ENCODE results near the gene NMRK1.

NMRK1 gene

DNA sequence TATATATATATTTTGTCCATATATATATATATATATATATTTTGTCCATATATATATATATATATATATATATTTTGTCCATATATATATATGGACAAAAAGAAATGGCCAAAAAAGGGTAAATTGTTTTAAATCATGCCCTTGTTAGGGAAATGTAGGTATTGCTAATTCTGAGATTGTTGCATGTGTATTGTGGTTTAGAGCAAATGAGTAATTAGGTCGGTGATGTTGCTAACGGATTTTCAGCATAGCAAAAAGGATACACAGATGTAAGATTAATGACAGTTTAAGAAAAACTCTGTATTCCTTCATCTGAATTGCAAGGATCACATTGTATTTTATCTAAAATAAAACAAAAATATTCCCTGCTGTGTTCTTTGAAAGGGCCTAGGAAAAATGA lies 40.6 kb upstream of the NMRK1 start:
- H3K9ac ChIP-seq (ENCODE audit: insufficient read length, low read depth) = no peak overlapping the region
- H3K9me3 ChIP-seq (ENCODE audit: insufficient read depth, low read length) = no peaks in the 10 kb centered on the region
- no peaks in the 10 kb centered on the region for H3K4me1 ChIP-seq (ENCODE audit: insufficient read depth, insufficient read length)
- peaks cover 7% of the 10 kb centered on the region for H3K36me3 ChIP-seq (ENCODE audit: insufficient read depth, insufficient read length, low read length)
- H3K27me3 ChIP-seq (ENCODE audit: insufficient read depth, insufficient read length) = no peaks in the 10 kb centered on the region
- H3K4me3 ChIP-seq (ENCODE audit: insufficient read length, low read depth) = no peak overlapping the region
- DNase-seq (ENCODE audit: low read depth, low spot score) = no peak
- TF ChIP-seq YY1 (IDR thresholded peaks at IDR 0.05; ENCODE audit: insufficient read depth, insufficient read length) (no peak), SUZ12 (IDR thresholded peaks at IDR 0.05; ENCODE audit: extremely low read depth, insufficient read depth, insufficient read length) (no peak), ZNF274 (IDR thresholded peaks at IDR 0.05; ENCODE audit: low read depth, low read length) (no peak)

DNA sequence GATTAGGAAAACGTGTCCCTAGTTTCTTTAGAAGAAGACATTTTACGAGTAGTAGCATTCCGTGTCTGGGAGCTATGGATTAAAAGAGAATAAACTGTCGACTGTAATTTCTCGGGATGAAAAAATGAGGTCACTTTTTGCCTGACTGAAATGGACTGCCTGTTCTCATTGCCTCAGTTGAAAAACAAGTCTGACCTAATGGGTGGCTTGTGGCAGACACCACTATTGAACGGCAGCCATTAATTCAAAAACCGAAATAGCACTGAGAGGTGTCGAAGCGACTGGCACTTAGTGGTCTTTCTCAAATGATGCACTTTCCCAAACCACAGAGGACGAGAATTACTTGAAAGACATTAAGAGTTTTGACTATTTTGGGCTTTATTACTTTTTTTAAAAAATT lies 35.7 kb upstream of the NMRK1 start:
- Histone ChIP-seq H3K9ac (ENCODE audit: insufficient read length, low read depth) (no peak overlapping the region), H3K4me1 (ENCODE audit: insufficient read depth, insufficient read length) (no peaks in the 10 kb centered on the region), H3K36me3 (ENCODE audit: insufficient read depth, insufficient read length, low read length) (peaks cover 6% of the 10 kb centered on the region), H3K9me3 (ENCODE audit: insufficient read depth, low read length) (no peaks in the 10 kb centered on the region), H3K4me3 (ENCODE audit: insufficient read length, low read depth) (no peak overlapping the region), H3K27me3 (ENCODE audit: insufficient read depth, insufficient read length) (no peaks in the 10 kb centered on the region)
- DNase-seq (ENCODE audit: low read depth, low spot score) = no peak
- no peak for TF ChIP-seq ZNF274 (IDR thresholded peaks at IDR 0.05; ENCODE audit: low read depth, low read length)

DNA sequence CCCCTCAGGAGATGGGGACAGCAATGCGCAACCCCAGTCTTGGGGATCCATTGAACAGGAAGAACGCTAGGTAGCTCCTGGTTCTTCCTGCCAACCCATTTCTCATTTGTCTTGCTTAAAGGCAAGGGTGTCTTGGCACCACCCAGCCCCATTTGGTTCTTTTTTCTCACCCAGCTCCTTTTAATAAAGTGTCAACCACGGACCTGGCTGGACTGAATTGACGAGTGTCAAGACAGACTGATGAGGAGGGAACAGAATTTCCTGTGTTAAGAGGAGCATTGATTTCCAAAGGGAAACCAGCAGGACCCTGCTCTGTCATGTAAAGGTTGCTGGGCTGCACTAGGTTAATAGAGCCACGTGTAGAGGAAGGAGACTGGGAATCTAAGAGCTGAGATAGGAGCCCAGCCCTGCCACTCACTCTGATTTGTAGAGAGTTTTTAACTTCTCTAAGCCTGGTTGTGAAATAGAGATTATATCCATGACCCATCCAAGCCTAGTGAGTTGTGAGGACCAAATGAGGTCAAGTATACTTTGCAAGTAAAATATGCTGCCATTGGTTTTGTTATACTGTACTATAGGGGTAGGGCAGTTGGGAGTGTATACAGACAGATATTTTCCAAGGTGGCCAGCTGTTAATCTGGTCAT lies 34.1 kb upstream of the NMRK1 start:
- peaks cover 11% of the 10 kb centered on the region for H3K36me3 ChIP-seq (ENCODE audit: insufficient read depth, insufficient read length, low read length)
- no peaks in the 10 kb centered on the region for H3K4me1 ChIP-seq (ENCODE audit: insufficient read depth, insufficient read length)
- DNase-seq (ENCODE audit: low read depth, low spot score) = no peak
- no peaks in the 10 kb centered on the region for H3K27me3 ChIP-seq (ENCODE audit: insufficient read depth, insufficient read length)
- no peaks in the 10 kb centered on the region for H3K9me3 ChIP-seq (ENCODE audit: insufficient read depth, low read length)
- TF ChIP-seq SUZ12 (IDR thresholded peaks at IDR 0.05; ENCODE audit: extremely low read depth, insufficient read depth, insufficient read length) (no peak), YY1 (IDR thresholded peaks at IDR 0.05; ENCODE audit: insufficient read depth, insufficient read length) (no peak), ZNF274 (IDR thresholded peaks at IDR 0.05; ENCODE audit: low read depth, low read length) (no peak)
- no peak overlapping the region for H3K9ac ChIP-seq (ENCODE audit: insufficient read length, low read depth)
- no peak overlapping the region for H3K4me3 ChIP-seq (ENCODE audit: insufficient read length, low read depth)

DNA sequence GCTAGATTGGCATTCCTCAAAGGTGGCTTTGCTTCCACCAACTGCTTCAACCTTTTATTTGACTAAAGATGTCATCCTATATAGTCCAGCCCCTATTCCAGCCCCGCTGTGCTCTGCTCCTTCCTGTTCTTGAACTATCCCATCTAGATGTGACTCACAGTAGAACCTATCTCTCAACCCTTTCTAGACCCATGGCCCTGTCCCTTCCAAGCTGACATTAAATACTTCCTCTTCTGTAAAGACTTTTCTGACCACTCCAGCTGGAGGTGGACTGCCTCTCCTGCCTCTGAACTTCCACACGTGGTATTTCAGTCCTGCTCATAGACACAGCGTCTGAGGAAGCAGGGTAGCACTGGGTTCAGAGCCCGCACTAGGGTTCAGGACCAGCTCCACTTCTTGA lies 32.7 kb upstream of the NMRK1 start:
- H3K4me1 ChIP-seq (ENCODE audit: insufficient read depth, insufficient read length) = no peaks in the 10 kb centered on the region
- no peak overlapping the region for H3K4me3 ChIP-seq (ENCODE audit: insufficient read length, low read depth)
- peaks cover 11% of the 10 kb centered on the region for H3K36me3 ChIP-seq (ENCODE audit: insufficient read depth, insufficient read length, low read length)
- no peak for DNase-seq (ENCODE audit: low read depth, low spot score)
- TF ChIP-seq YY1 (IDR thresholded peaks at IDR 0.05; ENCODE audit: insufficient read depth, insufficient read length) (no peak), SUZ12 (IDR thresholded peaks at IDR 0.05; ENCODE audit: extremely low read depth, insufficient read depth, insufficient read length) (no peak), ZNF274 (IDR thresholded peaks at IDR 0.05; ENCODE audit: low read depth, low read length) (no peak)
- H3K27me3 ChIP-seq (ENCODE audit: insufficient read depth, insufficient read length) = no peaks in the 10 kb centered on the region
- no peaks in the 10 kb centered on the region for H3K9me3 ChIP-seq (ENCODE audit: insufficient read depth, low read length)
- no peak overlapping the region for H3K9ac ChIP-seq (ENCODE audit: insufficient read length, low read depth)

DNA sequence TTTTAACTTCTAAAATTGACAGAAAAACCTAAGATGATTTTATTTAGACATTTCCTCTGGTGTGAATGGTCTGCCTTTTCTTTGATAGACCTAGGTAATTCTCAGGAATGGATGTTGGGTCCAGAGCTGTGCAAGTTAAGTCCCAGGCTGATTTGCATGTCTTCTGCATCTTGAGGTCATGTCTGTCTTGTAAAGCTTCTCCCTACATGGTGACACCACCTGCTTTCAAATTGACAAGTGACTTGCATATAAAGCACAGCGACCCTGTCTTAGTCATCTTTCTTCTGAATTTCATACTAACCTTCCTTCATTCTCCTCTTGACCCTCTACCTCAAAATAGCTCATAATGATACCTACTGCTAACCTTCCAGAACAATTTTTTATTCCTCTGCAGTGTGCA lies 29.6 kb upstream of the NMRK1 start:
- H3K4me3 ChIP-seq (ENCODE audit: insufficient read length, low read depth) = no peak overlapping the region
- TF ChIP-seq SUZ12 (IDR thresholded peaks at IDR 0.05; ENCODE audit: extremely low read depth, insufficient read depth, insufficient read length) (no peak), YY1 (IDR thresholded peaks at IDR 0.05; ENCODE audit: insufficient read depth, insufficient read length) (no peak), ZNF274 (IDR thresholded peaks at IDR 0.05; ENCODE audit: low read depth, low read length) (no peak)
- H3K9ac ChIP-seq (ENCODE audit: insufficient read length, low read depth) = no peak overlapping the region
- no peaks in the 10 kb centered on the region for H3K9me3 ChIP-seq (ENCODE audit: insufficient read depth, low read length)
- H3K27me3 ChIP-seq (ENCODE audit: insufficient read depth, insufficient read length) = no peaks in the 10 kb centered on the region
- no peak for DNase-seq (ENCODE audit: low read depth, low spot score)
- peaks cover 11% of the 10 kb centered on the region for H3K36me3 ChIP-seq (ENCODE audit: insufficient read depth, insufficient read length, low read length)
- no peaks in the 10 kb centered on the region for H3K4me1 ChIP-seq (ENCODE audit: insufficient read depth, insufficient read length)

DNA sequence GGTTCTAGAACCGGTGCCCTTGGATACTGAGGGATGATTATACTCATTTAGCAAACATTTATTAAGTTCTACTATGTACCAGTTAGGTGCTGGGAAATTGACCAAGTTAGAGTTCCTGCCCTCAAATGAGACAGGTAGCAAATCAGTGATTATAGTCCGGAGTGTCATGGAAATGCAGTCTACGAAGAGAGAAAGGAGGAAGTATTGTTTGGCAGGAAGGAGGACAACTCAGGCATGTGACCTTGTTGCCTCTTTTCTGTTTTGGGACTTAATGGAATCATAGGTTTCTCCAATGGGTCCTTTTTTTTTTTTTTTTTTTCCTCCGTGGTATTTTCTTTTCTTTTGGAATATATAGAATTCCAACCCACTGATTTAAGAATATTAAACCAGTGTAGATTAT lies 28.4 kb upstream of the NMRK1 start:
- peaks cover 11% of the 10 kb centered on the region for H3K36me3 ChIP-seq (ENCODE audit: insufficient read depth, insufficient read length, low read length)
- no peaks in the 10 kb centered on the region for H3K27me3 ChIP-seq (ENCODE audit: insufficient read depth, insufficient read length)
- DNase-seq (ENCODE audit: low read depth, low spot score) = no peak
- H3K9ac ChIP-seq (ENCODE audit: insufficient read length, low read depth) = no peak overlapping the region
- H3K9me3 ChIP-seq (ENCODE audit: insufficient read depth, low read length) = no peaks in the 10 kb centered on the region
- no peak overlapping the region for H3K4me3 ChIP-seq (ENCODE audit: insufficient read length, low read depth)
- TF ChIP-seq ZNF274 (IDR thresholded peaks at IDR 0.05; ENCODE audit: low read depth, low read length) (no peak), SUZ12 (IDR thresholded peaks at IDR 0.05; ENCODE audit: extremely low read depth, insufficient read depth, insufficient read length) (no peak), YY1 (IDR thresholded peaks at IDR 0.05; ENCODE audit: insufficient read depth, insufficient read length) (no peak)
- no peaks in the 10 kb centered on the region for H3K4me1 ChIP-seq (ENCODE audit: insufficient read depth, insufficient read length)

DNA sequence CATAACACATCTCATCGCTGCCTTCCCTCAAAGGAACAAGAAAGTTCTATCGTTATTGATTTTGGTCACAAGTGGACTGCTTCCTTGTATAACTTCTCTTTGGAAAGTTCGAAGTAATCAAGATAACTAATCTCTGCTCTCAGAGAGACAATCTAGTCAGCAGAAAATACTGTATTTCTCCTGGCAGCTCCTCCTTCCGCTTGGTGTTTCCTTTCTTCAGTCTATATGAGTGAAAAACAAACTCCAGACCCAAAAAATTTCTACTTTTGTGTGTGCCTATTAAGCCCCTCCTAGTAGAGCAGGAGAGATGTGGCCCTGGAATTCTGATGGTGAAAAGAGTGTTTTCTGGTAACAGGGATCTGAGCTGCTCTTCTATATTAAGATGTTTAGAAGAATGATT lies 24.8 kb upstream of the NMRK1 start:
- Histone ChIP-seq H3K27me3 (ENCODE audit: insufficient read depth, insufficient read length) (no peaks in the 10 kb centered on the region), H3K4me1 (ENCODE audit: insufficient read depth, insufficient read length) (no peaks in the 10 kb centered on the region), H3K9ac (ENCODE audit: insufficient read length, low read depth) (no peak overlapping the region), H3K9me3 (ENCODE audit: insufficient read depth, low read length) (no peaks in the 10 kb centered on the region), H3K36me3 (ENCODE audit: insufficient read depth, insufficient read length, low read length) (no peaks in the 10 kb centered on the region), H3K4me3 (ENCODE audit: insufficient read length, low read depth) (no peak overlapping the region)
- TF ChIP-seq SUZ12 (IDR thresholded peaks at IDR 0.05; ENCODE audit: extremely low read depth, insufficient read depth, insufficient read length) = no peak
- no peak for TF ChIP-seq ZNF274 (IDR thresholded peaks at IDR 0.05; ENCODE audit: low read depth, low read length)
- DNase-seq (ENCODE audit: low read depth, low spot score) = no peak

Data from NT2/D1 (cell line).